RWPE2 (cell line): ENCODE results near the gene MCU.

Source experiments
- ATAC-seq: fragments of 200-7000 bp; cut with Tn5 transposase; 3 replicates; pipeline ENCODE4 v1.9.1; 2021; ENCODE audit warnings: low read depth
- DNase-seq: peaks from one replicate; pipeline ENCODE4 v3.0.0-alpha.2; 2020; ENCODE audit warnings: low spot score
- H3K27ac ChIP-seq: fragments of 450-650 bp; 2 replicates; pipeline ENCODE4 v1.5.1; 2017; ENCODE audit warnings: mild to moderate bottlenecking; ENCODE audit not compliant: poor library complexity, severe bottlenecking
- H3K27me3 ChIP-seq: fragments of 250-450 bp; sonication (Bioruptor Pico); 2 replicates; pipeline ENCODE4 v1.5.1; 2021; ENCODE audit warnings: mild to moderate bottlenecking, moderate library complexity; ENCODE audit not compliant: insufficient read depth, poor library complexity, severe bottlenecking
- H3K36me3 ChIP-seq: fragments of 250-450 bp; sonication (Bioruptor Pico); 2 replicates; pipeline ENCODE4 v1.5.1; 2020; ENCODE audit warnings: low read depth, mild to moderate bottlenecking, moderate library complexity
- H3K4me1 ChIP-seq: fragments of 250-450 bp; sonication (Bioruptor Pico); 2 replicates; pipeline ENCODE4 v1.5.1; 2021; ENCODE audit warnings: mild to moderate bottlenecking, moderate library complexity; ENCODE audit not compliant: insufficient read depth, poor library complexity, severe bottlenecking
- H3K4me3 ChIP-seq: fragments of 250-450 bp; sonication (Bioruptor Pico); 2 replicates; pipeline ENCODE4 v1.5.1; 2021; ENCODE audit warnings: mild to moderate bottlenecking, moderate library complexity; ENCODE audit not compliant: severe bottlenecking
- H3K9me3 ChIP-seq: fragments of 250-450 bp; sonication (Bioruptor Pico); 2 replicates; pipeline ENCODE4 v1.5.1; 2021; ENCODE audit warnings: mild to moderate bottlenecking, moderate library complexity; ENCODE audit not compliant: severe bottlenecking
- CTCF ChIP-seq: fragments of 450-650 bp; IDR thresholded peaks from one replicate; pipeline ENCODE4 v1.5.1; 2017; ENCODE audit warnings: mild to moderate bottlenecking, moderate library complexity; ENCODE audit not compliant: poor library complexity, severe bottlenecking

Gene MCU

GRCh38 chr10:72852508-72852907 lies 160.6 kb downstream of the MCU start:
- no peaks in the 10 kb centered on the region for H3K27me3 ChIP-seq

GRCh38 chr10:72855129-72855528 lies 163.2 kb downstream of the MCU start:
- H3K27ac ChIP-seq: no peak overlapping the region
- H3K36me3 ChIP-seq: peaks cover 9% of the 10 kb centered on the region
- H3K4me1 ChIP-seq: no peaks in the 10 kb centered on the region
- no peaks in the 10 kb centered on the region for H3K9me3 ChIP-seq
- no peak for TF ChIP-seq CTCF
- no peak overlapping the region for H3K4me3 ChIP-seq
- ATAC-seq (no peak), DNase-seq (no peak)
- H3K27me3 ChIP-seq: no peaks in the 10 kb centered on the region

More at GRCh38 chr10:72852508-72852907, 160.6 kb downstream of the MCU start:
- peaks cover 5% of the 10 kb centered on the region for H3K4me1 ChIP-seq
- H3K9me3 ChIP-seq: no peaks in the 10 kb centered on the region
- H3K4me3 ChIP-seq: no peak overlapping the region
- H3K27ac ChIP-seq: no peak overlapping the region
- no peaks in the 10 kb centered on the region for H3K36me3 ChIP-seq
- no peak for TF ChIP-seq CTCF
- ATAC-seq (no peak), DNase-seq (no peak)

- ATAC-seq (no peak), DNase-seq (no peak)
- Histone ChIP-seq H3K4me3 (no peak overlapping the region), H3K27me3 (no peaks in the 10 kb centered on the region), H3K4me1 (no peaks in the 10 kb centered on the region), H3K36me3 (peaks cover 15% of the 10 kb centered on the region), H3K9me3 (no peaks in the 10 kb centered on the region), H3K27ac (no peak overlapping the region)
- no peak for TF ChIP-seq CTCF
Observed at GRCh38 chr10:72855790-72856189, 163.8 kb downstream of the MCU start.

- peaks cover 19% of the 10 kb centered on the region for H3K36me3 ChIP-seq
- H3K9me3 ChIP-seq: no peaks in the 10 kb centered on the region
- H3K4me3 ChIP-seq: no peak overlapping the region
- H3K4me1 ChIP-seq: no peaks in the 10 kb centered on the region
- DNase-seq (no peak), ATAC-seq (no peak)
- no peak overlapping the region for H3K27ac ChIP-seq
- no peak for TF ChIP-seq CTCF
- no peaks in the 10 kb centered on the region for H3K27me3 ChIP-seq
Observed at GRCh38 chr10:72858067-72858466, 166.1 kb downstream of the MCU start.

- ATAC-seq (no peak), DNase-seq (no peak)
- H3K4me1 ChIP-seq: no peaks in the 10 kb centered on the region
- H3K27me3 ChIP-seq: no peaks in the 10 kb centered on the region
- H3K36me3 ChIP-seq: peaks cover 33% of the 10 kb centered on the region
- H3K4me3 ChIP-seq: no peak overlapping the region
- no peaks in the 10 kb centered on the region for H3K9me3 ChIP-seq
- H3K27ac ChIP-seq: no peak overlapping the region
- no peak for TF ChIP-seq CTCF
Observed at GRCh38 chr10:72862957-72863356, 171.0 kb downstream of the MCU start.
